ENCODE measurements around the gene GALR1. TPM values are rescaled to one million over a fixed set of nuclear protein-coding genes. Genes with fewer than 3 reads are reported as not detected.

Gene GALR1, protein sequence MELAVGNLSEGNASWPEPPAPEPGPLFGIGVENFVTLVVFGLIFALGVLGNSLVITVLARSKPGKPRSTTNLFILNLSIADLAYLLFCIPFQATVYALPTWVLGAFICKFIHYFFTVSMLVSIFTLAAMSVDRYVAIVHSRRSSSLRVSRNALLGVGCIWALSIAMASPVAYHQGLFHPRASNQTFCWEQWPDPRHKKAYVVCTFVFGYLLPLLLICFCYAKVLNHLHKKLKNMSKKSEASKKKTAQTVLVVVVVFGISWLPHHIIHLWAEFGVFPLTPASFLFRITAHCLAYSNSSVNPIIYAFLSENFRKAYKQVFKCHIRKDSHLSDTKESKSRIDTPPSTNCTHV
- under 0.01 TPM in 1 of 2 replicates, not detected in the other for total RNA-seq

DNA sequence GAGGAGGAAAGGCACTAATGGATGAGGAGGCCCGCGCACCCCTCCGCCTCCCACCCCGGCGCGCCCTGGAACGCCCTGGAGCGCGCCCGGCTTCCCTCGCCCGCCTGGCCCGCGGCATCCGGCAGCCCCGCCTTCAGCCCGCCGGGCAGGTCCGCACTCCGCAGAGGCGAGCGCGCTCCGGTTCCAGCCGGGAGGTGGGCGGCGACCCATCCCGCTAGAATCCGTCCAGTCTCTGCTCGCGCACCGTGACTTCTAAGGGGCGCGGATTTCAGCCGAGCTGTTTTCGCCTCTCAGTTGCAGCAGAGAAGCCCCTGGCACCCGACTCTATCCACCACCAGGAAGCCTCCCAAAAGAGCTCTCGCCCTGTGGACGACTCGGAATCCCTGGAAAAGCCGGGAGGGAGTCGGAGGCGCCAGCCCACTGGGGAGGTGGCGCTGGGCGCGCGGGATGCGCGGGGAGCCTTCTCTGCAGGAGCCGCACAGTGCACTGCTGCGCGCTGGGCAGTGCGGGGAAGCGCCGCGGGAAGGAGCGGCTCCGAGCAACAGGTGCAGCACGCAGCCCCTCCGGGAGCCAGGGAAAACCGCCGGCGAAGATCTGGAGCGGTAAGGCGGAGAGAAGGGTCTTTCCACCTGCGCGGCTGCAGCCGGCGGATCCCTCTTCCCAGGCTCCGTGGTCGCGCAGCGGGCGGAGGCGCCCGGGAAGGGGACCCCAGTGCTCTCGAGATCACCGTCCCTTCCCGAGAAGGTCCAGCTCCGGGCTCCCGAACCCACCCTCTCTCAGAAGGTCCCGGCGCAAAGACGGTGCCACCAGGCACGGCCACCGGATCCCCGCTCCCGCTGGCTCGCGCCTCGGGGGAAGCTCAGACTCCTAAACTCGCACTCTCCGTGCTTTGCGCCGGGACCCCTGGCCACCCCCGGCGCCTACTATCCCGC lies at the start of gene GALR1:
Gene GALR1 (plus strand): TSS at position 280 of the 932 bp plus-strand sequence. CDS start 701 bp downstream, outside the sequence.

Other genes with a start within 250 kb of the GALR1 start
- 9.0 and 19.0 TPM in 2 replicates for gene MBP, start 117.1 kb upstream of the GALR1 start, total RNA-seq